ENCODE measurements around the gene CARNS1. TPM values are rescaled to one million over a fixed set of nuclear protein-coding genes. Genes with fewer than 3 reads are reported as not detected.
A peak's percentile ranks its signal among the peaks of the same experiment; 100 is the strongest.
"Not testable (repeated sequence)": the region's sequence is repeated elsewhere in the genome, so short reads cannot be mapped to it uniquely, and the experiment has no call there.

Gene CARNS1
- total RNA-seq, 1 experiment from 2014 or later = 0.08 TPM

- H3K27me3 ChIP-seq = no peaks in the 10 kb centered on the region
- H3K27ac ChIP-seq = no peak overlapping the region; the same call in 1 of the 2 replicates
Observed at GRCh38 chr11:67420147-67420645, 4.7 kb downstream of the CARNS1 start.

GRCh38 chr11:67420646-67421429 lies 5.4 kb downstream of the CARNS1 start:
- H3K27ac ChIP-seq = no peak overlapping the region; the same call in 1 of the 2 replicates
- H3K4me3 ChIP-seq = peak overlapping the region; percentile 62
- DNase-seq = peak; percentile 95 to 96
- H3K9me3 ChIP-seq (replicated peaks) = no peaks in the 10 kb centered on the region
- no peaks in the 10 kb centered on the region for H3K27me3 ChIP-seq
- no peaks in the 10 kb centered on the region for H3K36me3 ChIP-seq
- peaks cover 5% of the 10 kb centered on the region; the same call in 1 of the 2 replicates for H3K4me1 ChIP-seq

More at GRCh38 chr11:67420147-67420645, 4.7 kb downstream of the CARNS1 start:
- Histone ChIP-seq H3K9me3 (replicated peaks) (no peaks in the 10 kb centered on the region), H3K4me3 (peak overlapping the region; percentile 62), H3K4me1 (peaks cover 5% of the 10 kb centered on the region; the same call in 1 of the 2 replicates), H3K36me3 (no peaks in the 10 kb centered on the region)
- no peak for DNase-seq

GRCh38 chr11:67421430-67422031 lies 6.1 kb downstream of the CARNS1 start:
- H3K27ac ChIP-seq = no peak overlapping the region
- H3K9me3 ChIP-seq (replicated peaks) = no peaks in the 10 kb centered on the region
- peaks cover 5% of the 10 kb centered on the region; the same call in 1 of the 2 replicates for H3K4me1 ChIP-seq
- no peak for DNase-seq
- H3K4me3 ChIP-seq = no peak overlapping the region
- H3K27me3 ChIP-seq = no peaks in the 10 kb centered on the region
- H3K36me3 ChIP-seq = no peaks in the 10 kb centered on the region

DNA sequence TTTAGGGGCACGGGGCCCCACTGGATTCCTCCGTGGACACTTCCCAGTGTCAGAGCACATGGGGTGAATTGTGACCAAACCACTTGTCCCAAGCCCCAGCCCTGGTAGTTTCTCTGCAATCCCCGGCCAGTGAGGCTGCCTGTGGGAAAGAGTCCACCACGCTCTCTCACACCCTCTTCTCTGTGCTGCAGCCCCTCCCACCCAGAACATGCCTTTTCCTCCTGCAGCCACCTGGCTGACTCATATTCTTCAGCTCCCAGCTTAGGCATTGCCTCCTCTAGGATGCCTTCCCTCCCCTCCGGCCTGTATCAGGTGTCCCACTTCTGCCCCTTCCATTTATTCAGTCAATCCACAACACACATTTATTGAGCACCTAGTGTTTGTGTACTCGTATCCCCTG lies 7.4 kb downstream of the CARNS1 start:
- Histone ChIP-seq H3K27ac (no peak overlapping the region), H3K4me1 (peaks cover 5% of the 10 kb centered on the region; the same call in 1 of the 2 replicates), H3K36me3 (no peaks in the 10 kb centered on the region), H3K4me3 (no peak overlapping the region), H3K27me3 (no peaks in the 10 kb centered on the region), H3K9me3 (replicated peaks) (no peaks in the 10 kb centered on the region)
- DNase-seq = no peak

DNA sequence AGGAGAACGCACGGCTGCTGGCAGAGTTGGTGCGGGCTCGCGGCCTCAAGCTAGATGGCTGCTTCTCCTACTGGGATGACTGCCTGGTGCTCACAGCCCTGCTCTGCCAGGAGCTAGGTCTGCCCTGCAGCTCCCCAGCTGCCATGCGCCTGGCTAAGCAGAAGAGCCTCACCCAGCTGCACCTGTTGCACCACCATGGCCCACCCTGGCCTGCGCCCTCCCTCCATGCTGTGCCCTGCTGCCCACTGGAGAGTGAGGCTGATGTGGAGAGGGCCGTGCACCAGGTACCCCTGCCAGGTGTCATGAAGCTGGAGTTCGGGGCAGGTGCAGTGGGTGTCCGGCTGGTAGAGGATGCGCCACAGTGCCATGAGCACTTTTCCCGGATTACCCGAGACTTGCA lies 8.0 kb downstream of the CARNS1 start:
- DNase-seq = no peak
- H3K27ac ChIP-seq = no peak overlapping the region
- no peaks in the 10 kb centered on the region for H3K36me3 ChIP-seq
- H3K9me3 ChIP-seq (replicated peaks) = no peaks in the 10 kb centered on the region
- H3K4me1 ChIP-seq = peaks cover 5% of the 10 kb centered on the region; the same call in 1 of the 2 replicates
- H3K27me3 ChIP-seq = no peaks in the 10 kb centered on the region
- H3K4me3 ChIP-seq = no peak overlapping the region

- DNase-seq = no peak
- Histone ChIP-seq H3K27me3 (no peaks in the 10 kb centered on the region), H3K9me3 (replicated peaks) (no peaks in the 10 kb centered on the region), H3K36me3 (no peaks in the 10 kb centered on the region), H3K27ac (no peak overlapping the region), H3K4me3 (no peak overlapping the region), H3K4me1 (peaks cover 5% of the 10 kb centered on the region; the same call in 1 of the 2 replicates)
Observed at GRCh38 chr11:67423891-67424613, 8.6 kb downstream of the CARNS1 start.

- H3K4me3 ChIP-seq = peak overlapping the region; percentile 94
- H3K27ac ChIP-seq; H3K27me3 ChIP-seq; DNase-seq; H3K36me3 ChIP-seq; H3K9me3 ChIP-seq (replicated peaks); H3K4me1 ChIP-seq: not testable (repeated sequence)
Observed at GRCh38 chr11:67427364-67427859, 11.9 kb downstream of the CARNS1 start.

- peak within 1 kb of the TSS; percentile 94 for H3K4me3 ChIP-seq
- H3K4me1 ChIP-seq = no peaks in the 10 kb centered on the region
- H3K27ac ChIP-seq = peak within 1 kb of the TSS; percentile 38; the same call in 1 of the 2 replicates
- no peaks in the 10 kb centered on the region for H3K36me3 ChIP-seq
- DNase-seq = peak; percentile 95 to 96
- no peaks in the 10 kb centered on the region for H3K9me3 ChIP-seq (replicated peaks)
- no peaks in the 10 kb centered on the region for H3K27me3 ChIP-seq
Observed at GRCh38 chr11:67428052-67429001, 12.8 kb downstream of the CARNS1 start, which contains the start of gene RPS6KB2. TSS of gene RPS6KB2 (plus strand) at chr11:67428494. CDS start at chr11:67428546, 52 bp downstream.

DNA sequence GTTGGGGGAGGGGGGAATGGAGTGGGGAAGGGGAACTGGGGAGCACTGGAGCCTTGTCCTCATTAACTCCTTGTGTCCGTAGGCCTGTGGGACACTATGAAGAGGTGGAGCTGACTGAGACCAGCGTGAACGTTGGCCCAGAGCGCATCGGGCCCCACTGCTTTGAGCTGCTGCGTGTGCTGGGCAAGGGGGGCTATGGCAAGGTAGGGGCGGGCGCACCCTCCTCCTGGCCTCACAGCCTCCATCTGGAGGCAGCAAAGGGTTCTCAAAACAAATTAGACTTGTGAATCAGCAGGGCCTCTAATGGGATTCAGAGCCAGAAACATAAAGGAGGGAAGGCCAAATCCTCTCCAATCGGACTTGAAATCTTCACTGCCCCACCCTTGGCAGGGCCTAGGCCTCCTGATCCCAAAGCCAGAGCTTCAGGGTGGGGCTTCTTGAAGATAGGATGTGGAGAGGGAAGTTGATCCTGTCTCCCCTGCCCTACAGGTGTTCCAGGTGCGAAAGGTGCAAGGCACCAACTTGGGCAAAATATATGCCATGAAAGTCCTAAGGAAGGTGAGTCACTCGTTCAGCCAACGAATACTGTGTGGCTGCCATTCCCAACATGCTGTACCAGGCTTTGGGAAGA lies 13.7 kb downstream of the CARNS1 start:
- Histone ChIP-seq H3K4me3 (peak overlapping the region; percentile 94), H3K27me3 (no peaks in the 10 kb centered on the region), H3K9me3 (replicated peaks) (no peaks in the 10 kb centered on the region), H3K4me1 (no peaks in the 10 kb centered on the region), H3K27ac (no peak overlapping the region), H3K36me3 (no peaks in the 10 kb centered on the region)
- no peak for DNase-seq

- no peak for DNase-seq
- Histone ChIP-seq H3K27ac (no peak overlapping the region), H3K4me3 (no peak overlapping the region), H3K9me3 (replicated peaks) (no peaks in the 10 kb centered on the region), H3K27me3 (no peaks in the 10 kb centered on the region), H3K36me3 (0 out of 2 replicates have a peak, but pooled peaks cover 2% of the 10 kb centered on the region), H3K4me1 (no peaks in the 10 kb centered on the region)
Observed at GRCh38 chr11:67429722-67430121, 14.2 kb downstream of the CARNS1 start.

DNA sequence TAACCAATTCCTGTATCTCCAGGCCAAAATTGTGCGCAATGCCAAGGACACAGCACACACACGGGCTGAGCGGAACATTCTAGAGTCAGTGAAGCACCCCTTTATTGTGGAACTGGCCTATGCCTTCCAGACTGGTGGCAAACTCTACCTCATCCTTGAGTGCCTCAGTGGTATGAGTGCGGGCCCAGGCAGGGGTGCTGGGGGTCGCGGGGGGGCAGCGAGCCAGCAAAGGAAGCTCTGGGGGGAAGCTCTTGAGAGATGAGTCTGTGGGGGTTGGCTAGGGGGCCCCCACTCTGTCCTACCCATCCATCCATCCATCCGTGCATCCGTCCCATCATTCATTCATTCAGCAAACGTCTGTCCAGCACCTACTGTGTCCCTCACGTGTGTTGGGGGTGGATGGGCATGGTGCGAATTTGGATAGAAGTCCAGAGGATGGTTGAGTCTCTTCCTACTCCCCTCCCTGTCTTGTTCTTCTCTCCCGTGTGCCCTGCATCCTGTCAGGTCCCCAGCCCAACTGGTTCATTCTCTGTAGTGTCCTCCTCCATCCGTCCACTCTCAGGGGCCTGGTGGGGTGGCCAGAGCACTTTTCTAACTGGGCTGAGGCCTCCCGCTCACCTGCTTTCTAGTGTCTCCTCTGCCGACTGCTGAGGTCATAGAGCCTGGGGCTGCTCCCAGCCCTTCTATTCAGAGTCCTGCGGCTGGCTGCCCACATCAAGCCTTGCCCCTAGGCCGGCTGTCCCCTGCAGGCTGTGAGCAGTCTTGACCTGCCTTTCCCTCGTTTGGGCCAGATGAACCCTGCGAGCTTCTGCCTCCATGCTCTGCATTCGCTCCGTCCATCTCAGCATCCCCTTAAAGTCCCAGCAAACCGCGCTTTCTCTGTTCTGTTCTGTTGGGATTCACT lies 16.1 kb downstream of the CARNS1 start:
- Histone ChIP-seq H3K27me3 (no peaks in the 10 kb centered on the region), H3K27ac (no peak overlapping the region), H3K4me3 (no peak overlapping the region), H3K9me3 (replicated peaks) (no peaks in the 10 kb centered on the region), H3K4me1 (peaks cover 6% of the 10 kb centered on the region; the same call in 1 of the 2 replicates), H3K36me3 (0 out of 2 replicates have a peak, but pooled peaks cover 5% of the 10 kb centered on the region)
- no peak for DNase-seq

GRCh38 chr11:67432655-67433349 lies 17.3 kb downstream of the CARNS1 start:
- no peak for DNase-seq
- no peaks in the 10 kb centered on the region for H3K27me3 ChIP-seq
- no peak overlapping the region for H3K4me3 ChIP-seq
- peaks cover 8% of the 10 kb centered on the region; the same call in 1 of the 2 replicates for H3K4me1 ChIP-seq
- 0 out of 2 replicates have a peak, but pooled peaks cover 5% of the 10 kb centered on the region for H3K36me3 ChIP-seq
- H3K9me3 ChIP-seq (replicated peaks) = no peaks in the 10 kb centered on the region
- no peak overlapping the region for H3K27ac ChIP-seq

All from SJCRH30 (cell line).